LNCAP (cell line): ENCODE data around the gene EBF4.

ENCODE experiments used
- TF ChIP-seq, protein P1 (sequence below): fragments of 450-650 bp; IDR thresholded peaks from 2 replicates; pipeline ENCODE4 v1.5.1; 2017; ENCODE audit warnings: mild to moderate bottlenecking

The EBF4 gene

DNA sequence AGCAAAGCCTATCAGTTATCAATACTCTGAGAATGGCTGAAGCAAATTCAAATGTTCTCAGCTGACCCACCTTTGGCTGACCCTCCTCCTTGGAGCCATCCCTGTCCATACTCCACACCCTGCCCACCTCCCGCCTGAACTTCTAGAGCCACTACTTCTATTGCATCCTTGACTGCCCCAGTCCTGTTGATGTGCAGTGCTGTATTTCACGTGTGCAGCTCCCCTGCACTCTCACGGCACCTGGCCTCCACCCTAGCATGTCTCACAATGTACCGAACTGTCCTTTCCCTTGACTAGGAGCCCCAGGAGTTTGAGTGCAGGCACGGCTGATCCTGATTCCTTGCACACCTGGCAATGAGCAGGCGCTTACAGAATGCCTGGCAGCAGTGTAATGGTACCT, 100.9 kb downstream of the EBF4 start:
- TF ChIP-seq, protein P1, sequence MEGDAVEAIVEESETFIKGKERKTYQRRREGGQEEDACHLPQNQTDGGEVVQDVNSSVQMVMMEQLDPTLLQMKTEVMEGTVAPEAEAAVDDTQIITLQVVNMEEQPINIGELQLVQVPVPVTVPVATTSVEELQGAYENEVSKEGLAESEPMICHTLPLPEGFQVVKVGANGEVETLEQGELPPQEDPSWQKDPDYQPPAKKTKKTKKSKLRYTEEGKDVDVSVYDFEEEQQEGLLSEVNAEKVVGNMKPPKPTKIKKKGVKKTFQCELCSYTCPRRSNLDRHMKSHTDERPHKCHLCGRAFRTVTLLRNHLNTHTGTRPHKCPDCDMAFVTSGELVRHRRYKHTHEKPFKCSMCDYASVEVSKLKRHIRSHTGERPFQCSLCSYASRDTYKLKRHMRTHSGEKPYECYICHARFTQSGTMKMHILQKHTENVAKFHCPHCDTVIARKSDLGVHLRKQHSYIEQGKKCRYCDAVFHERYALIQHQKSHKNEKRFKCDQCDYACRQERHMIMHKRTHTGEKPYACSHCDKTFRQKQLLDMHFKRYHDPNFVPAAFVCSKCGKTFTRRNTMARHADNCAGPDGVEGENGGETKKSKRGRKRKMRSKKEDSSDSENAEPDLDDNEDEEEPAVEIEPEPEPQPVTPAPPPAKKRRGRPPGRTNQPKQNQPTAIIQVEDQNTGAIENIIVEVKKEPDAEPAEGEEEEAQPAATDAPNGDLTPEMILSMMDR: no peak

DNA sequence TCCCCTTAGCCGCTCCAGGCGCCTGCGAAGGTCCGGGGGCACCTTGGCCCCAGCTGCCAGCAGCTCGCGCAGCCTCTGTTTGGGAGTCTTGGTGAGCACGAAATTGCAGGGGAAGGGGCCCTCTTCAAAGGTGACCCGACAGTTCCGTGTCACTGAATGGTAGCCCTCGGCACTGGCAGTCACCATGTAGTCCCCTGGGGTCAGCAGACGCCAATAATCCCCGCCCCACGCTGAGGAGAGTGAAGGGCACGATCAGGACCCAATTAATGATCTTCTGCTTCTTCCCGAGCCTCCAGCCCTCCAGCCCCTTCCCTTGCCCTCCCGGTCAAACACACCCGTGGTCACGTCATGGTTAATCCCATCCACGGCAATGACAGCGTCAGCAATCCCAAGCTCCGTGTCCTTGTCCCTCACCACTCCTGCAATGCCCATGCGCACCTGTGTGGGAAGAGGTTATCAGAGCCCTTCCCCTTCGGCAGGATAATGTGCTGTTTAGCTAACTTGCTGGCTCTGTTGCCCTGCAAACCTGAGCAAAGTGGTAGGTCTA, 101.7 kb downstream of the EBF4 start:
- TF ChIP-seq, protein P1: no peak

DNA sequence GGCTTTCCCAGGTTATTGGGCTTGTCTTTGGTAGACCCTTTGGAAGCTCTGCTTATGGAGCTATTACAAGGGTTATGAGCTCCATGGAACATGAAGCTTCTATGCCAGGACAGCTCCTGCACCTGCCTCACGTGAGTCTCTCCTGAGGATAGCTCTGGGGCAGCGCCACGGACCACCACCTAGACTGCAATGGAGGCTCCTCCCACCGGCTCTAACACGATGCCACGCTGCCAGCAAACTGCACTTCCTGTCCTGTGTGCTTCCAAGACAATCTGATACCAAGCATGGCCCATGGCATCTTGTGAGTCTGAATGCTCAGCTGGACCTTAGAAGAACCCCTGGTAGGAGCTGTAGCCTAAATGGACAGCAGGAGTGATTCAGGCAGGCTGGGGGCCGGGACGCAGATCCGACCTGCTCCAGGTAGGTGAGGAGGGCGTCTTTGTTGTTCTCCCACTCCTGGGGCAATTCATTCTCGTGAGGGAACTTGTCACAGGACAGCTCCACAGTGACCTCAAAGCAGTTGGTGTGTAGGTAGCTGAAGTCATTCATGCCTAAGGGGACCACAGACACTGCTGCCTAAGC, 102.4 kb downstream of the EBF4 start:
- TF ChIP-seq, protein P1: no peak

DNA sequence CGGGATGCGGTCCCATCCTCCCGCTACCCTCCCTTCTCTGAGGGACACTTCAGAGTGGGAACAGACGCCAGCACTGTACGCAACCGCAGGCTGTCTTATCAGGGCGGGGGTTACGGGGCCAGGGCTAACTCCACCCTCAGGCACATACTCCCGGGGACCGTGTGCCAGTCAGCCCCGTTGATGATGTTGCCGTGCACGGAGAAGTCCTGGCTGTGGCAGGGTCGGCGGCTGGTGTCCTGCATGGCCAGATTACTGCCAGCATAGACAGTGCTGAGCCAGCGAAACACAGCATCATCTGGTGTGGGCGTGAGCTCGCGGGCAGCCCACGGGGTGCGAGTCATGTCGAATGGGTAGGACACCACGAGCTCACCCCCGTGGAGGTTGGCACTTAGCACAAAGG, 102.9 kb downstream of the EBF4 start:
- TF ChIP-seq, protein P1: no peak

DNA sequence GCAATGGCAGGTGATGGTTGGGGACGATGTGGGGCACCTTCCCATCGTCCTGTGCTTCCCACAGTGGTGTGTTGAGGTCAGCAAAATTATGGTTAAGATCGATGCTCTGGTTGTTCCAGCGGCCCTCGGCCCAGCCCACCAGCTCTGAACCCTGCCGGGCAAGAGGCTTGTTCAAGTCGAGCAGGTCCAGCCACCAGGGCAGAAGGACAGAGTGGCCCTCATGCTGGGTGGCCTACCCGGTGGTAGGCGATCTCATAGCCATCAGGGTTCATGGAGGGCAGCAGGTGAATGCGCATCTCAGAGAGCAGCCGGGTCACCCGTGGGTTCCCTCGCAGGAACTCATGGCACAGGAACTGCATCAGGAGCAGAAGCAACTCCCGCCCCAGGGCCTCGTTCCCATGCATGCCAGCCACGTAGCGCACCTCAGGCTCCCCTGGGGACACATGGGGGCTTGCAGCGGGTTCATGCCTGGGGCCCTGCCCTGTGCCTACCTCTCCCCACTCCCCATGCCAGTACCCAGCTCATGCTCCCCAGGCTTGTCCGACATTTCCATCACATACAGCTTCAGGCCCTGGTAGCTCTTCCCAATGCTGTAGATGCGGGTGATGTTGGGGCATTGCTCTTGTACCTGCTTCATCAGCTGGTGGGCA, 103.6 kb downstream of the EBF4 start:
- TF ChIP-seq, protein P1: no peak

DNA sequence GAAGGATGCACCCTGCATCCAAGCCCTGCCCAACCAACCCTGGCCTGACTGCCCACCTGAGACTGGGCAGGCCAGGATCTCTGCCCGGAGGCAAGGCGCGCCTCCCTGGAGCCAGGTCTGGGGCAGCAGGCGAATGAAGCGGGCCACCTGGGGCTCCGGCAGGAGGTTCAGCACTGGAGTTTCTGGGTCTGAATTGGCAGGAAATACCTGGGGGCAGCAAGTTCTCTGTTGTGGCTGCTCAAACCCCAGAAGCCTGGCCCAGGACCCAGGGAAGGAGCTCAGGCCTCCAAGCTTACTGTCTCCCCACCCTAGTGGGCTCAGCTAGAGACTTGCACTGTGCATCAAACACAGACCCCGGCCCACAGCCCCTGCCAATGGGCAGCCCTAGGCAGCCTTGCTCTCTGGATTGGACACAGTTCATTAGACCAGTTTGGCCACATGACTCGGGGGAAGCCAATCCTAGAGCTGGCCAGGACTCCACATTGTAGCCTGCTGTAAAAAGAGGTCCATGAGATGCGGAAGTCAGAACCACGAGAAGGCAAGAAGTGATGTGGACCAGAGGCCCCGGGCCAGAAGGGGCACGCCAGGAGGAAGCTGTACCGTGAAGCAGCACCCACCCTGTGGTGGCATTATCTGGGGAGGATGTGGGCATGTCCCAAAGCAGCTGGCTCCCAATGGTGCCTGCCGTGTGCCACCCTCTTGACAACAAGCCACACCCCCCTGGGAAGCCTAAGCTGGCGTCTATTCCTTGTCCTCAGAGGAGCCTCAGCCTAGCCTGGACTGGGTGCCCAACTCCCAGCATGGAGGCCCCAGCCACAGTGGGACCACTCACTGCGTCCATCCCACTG, 104.8 kb downstream of the EBF4 start:
- TF ChIP-seq, protein P1: no peak

DNA sequence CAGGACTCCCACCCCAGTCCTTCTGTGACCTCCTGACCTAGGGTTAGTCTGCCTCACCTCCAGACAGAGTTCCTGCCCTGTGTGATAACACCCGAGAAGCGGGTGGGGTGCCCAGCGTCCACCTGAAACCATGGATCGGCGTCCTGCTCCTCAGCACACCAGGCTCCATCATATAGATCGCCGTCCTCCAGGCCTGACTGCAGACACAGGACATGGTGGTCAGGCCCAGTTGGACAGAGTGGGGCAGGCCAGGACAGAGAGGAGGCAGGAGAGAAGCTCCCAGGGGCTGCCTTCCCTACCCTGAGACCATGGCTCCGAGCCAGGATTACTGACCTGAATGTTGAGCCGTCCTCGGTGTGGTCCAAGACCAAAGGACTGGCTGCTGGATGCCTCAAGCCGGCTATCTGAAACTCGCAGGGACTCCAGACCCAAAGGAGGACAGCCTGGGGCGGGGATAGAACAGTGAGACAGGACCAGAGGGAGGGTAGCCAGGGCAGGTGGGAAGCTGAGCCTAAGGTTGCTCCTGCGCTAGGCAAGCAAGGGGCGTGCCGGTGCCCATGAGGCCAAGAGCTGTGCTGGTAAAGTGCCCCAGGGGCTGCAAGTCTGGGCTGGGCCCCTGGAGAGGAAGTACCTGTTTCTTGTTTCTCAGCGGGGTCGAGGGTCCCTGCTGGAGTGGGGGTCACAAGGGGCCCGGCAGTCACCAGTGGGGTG, 105.7 kb downstream of the EBF4 start:
- TF ChIP-seq, protein P1: no peak
